ENCODE results near the gene ANKMY1.

GRCh38 chr2:240467149-240467642 is 90.6 kb downstream of the ANKMY1 start:
- TF ChIP-seq CTCF (IDR thresholded peaks at IDR 0.05; ENCODE audit: insufficient read depth, low read length), result no peak
- TF ChIP-seq SPI1 (IDR thresholded peaks at IDR 0.05; ENCODE audit: borderline replicate concordance, low read depth), result no peak
- no peak for TF ChIP-seq POLR2AphosphoS5 (IDR thresholded peaks at IDR 0.05; ENCODE audit: low read depth)
- TF ChIP-seq, protein P1, sequence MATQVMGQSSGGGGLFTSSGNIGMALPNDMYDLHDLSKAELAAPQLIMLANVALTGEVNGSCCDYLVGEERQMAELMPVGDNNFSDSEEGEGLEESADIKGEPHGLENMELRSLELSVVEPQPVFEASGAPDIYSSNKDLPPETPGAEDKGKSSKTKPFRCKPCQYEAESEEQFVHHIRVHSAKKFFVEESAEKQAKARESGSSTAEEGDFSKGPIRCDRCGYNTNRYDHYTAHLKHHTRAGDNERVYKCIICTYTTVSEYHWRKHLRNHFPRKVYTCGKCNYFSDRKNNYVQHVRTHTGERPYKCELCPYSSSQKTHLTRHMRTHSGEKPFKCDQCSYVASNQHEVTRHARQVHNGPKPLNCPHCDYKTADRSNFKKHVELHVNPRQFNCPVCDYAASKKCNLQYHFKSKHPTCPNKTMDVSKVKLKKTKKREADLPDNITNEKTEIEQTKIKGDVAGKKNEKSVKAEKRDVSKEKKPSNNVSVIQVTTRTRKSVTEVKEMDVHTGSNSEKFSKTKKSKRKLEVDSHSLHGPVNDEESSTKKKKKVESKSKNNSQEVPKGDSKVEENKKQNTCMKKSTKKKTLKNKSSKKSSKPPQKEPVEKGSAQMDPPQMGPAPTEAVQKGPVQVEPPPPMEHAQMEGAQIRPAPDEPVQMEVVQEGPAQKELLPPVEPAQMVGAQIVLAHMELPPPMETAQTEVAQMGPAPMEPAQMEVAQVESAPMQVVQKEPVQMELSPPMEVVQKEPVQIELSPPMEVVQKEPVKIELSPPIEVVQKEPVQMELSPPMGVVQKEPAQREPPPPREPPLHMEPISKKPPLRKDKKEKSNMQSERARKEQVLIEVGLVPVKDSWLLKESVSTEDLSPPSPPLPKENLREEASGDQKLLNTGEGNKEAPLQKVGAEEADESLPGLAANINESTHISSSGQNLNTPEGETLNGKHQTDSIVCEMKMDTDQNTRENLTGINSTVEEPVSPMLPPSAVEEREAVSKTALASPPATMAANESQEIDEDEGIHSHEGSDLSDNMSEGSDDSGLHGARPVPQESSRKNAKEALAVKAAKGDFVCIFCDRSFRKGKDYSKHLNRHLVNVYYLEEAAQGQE (IDR thresholded peaks at IDR 0.05; ENCODE audit: insufficient replicate concordance, low read depth), result no peak
- TF ChIP-seq GABPA (IDR thresholded peaks at IDR 0.05; ENCODE audit: low read depth), result no peak
